ENCODE data around the gene HIVEP3. TPM values are rescaled to one million over a fixed set of nuclear protein-coding genes. Genes with fewer than 3 reads are reported as not detected.

HIVEP3 gene
- total RNA-seq, 1 experiment from 2014 or later, result 3.1 TPM

GRCh38 chr1:41902664-41903063, 16.1 kb downstream of the HIVEP3 start:
- no peaks in the 10 kb centered on the region for H3K27me3 ChIP-seq (replicated peaks; ENCODE audit: insufficient read depth, low read depth, low read length, poor library complexity)
- DNase-seq (ENCODE audit: low spot score), result no peak
- ChIA-PET POLR2A (ENCODE audit: low non-redundant PET) (no interaction called here), CTCF (no interaction called here)
- no peaks in the 10 kb centered on the region for H3K9me3 ChIP-seq (ENCODE audit: low read depth, low read length, poor library complexity, severe bottlenecking)
- no peak overlapping the region for H3K27ac ChIP-seq (ENCODE audit: low read depth, low read length, poor library complexity, severe bottlenecking)
- TF ChIP-seq EZH2 (IDR thresholded peaks at IDR 0.05; ENCODE audit: borderline replicate concordance, low read depth, low read length, poor library complexity, severe bottlenecking) (no peak), CTCF (conservative IDR thresholded peaks at IDR 0.05; ENCODE audit: low read depth, low read length) (no peak)
- H3K4me3 ChIP-seq (ENCODE audit: low read depth, low read length, poor library complexity, severe bottlenecking), result no peak overlapping the region
- intact Hi-C loops (cut with micrococcal nuclease; ENCODE audit: unreplicated experiment), result no loop called here
- no peaks in the 10 kb centered on the region for H3K4me1 ChIP-seq (ENCODE audit: insufficient read depth, low read length, poor library complexity, severe bottlenecking)
- H3K36me3 ChIP-seq (ENCODE audit: insufficient read depth, low read length, poor library complexity, severe bottlenecking), result no peaks in the 10 kb centered on the region
- BruUV-seq (replicated peaks), result no TSS peak

- no peak for DNase-seq (ENCODE audit: low spot score)
- ChIA-PET POLR2A (ENCODE audit: low non-redundant PET) (no interaction called here), CTCF (no interaction called here)
- Histone ChIP-seq H3K4me1 (ENCODE audit: insufficient read depth, low read length, poor library complexity, severe bottlenecking) (no peaks in the 10 kb centered on the region), H3K4me3 (ENCODE audit: low read depth, low read length, poor library complexity, severe bottlenecking) (no peak overlapping the region), H3K36me3 (ENCODE audit: insufficient read depth, low read length, poor library complexity, severe bottlenecking) (no peaks in the 10 kb centered on the region), H3K27me3 (replicated peaks; ENCODE audit: insufficient read depth, low read depth, low read length, poor library complexity) (no peaks in the 10 kb centered on the region), H3K27ac (ENCODE audit: low read depth, low read length, poor library complexity, severe bottlenecking) (no peak overlapping the region), H3K9me3 (ENCODE audit: low read depth, low read length, poor library complexity, severe bottlenecking) (no peaks in the 10 kb centered on the region)
- no peak for TF ChIP-seq EZH2 (IDR thresholded peaks at IDR 0.05; ENCODE audit: borderline replicate concordance, low read depth, low read length, poor library complexity, severe bottlenecking)
- TF ChIP-seq CTCF (conservative IDR thresholded peaks at IDR 0.05; ENCODE audit: low read depth, low read length), result no peak
- intact Hi-C loops (cut with micrococcal nuclease; ENCODE audit: unreplicated experiment), result no loop called here
- no TSS peak for BruUV-seq (replicated peaks)
Measured at GRCh38 chr1:41902159-41902577, 16.6 kb downstream of the HIVEP3 start.

GRCh38 chr1:41901551-41901950, 17.2 kb downstream of the HIVEP3 start:
- Histone ChIP-seq H3K36me3 (ENCODE audit: insufficient read depth, low read length, poor library complexity, severe bottlenecking) (no peaks in the 10 kb centered on the region), H3K4me3 (ENCODE audit: low read depth, low read length, poor library complexity, severe bottlenecking) (no peak overlapping the region), H3K4me1 (ENCODE audit: insufficient read depth, low read length, poor library complexity, severe bottlenecking) (no peaks in the 10 kb centered on the region), H3K9me3 (ENCODE audit: low read depth, low read length, poor library complexity, severe bottlenecking) (no peaks in the 10 kb centered on the region), H3K27ac (ENCODE audit: low read depth, low read length, poor library complexity, severe bottlenecking) (no peak overlapping the region), H3K27me3 (replicated peaks; ENCODE audit: insufficient read depth, low read depth, low read length, poor library complexity) (no peaks in the 10 kb centered on the region)
- intact Hi-C loops (cut with micrococcal nuclease; ENCODE audit: unreplicated experiment), result no loop called here
- BruUV-seq (replicated peaks), result no TSS peak
- POLR2A ChIA-PET (ENCODE audit: low non-redundant PET), result no interaction called here
- CTCF ChIA-PET, result no interaction called here
- TF ChIP-seq EZH2 (IDR thresholded peaks at IDR 0.05; ENCODE audit: borderline replicate concordance, low read depth, low read length, poor library complexity, severe bottlenecking) (no peak), CTCF (conservative IDR thresholded peaks at IDR 0.05; ENCODE audit: low read depth, low read length) (no peak)
- no peak for DNase-seq (ENCODE audit: low spot score)
